Mammary epithelial cell (primary cell): Measurements from ENCODE around the gene TM2D3.

Experiments
- CTCF ChIP-seq, 2 donors: IDR thresholded peaks in 1 of 2; conservative IDR thresholded peaks in 1 of 2; 2 replicates each; pipeline ENCODE4 v1.5.1; 2011 to 2012; ENCODE audit warnings: inconsistent platforms in 2 of 2, low read length in 2 of 2, mild to moderate bottlenecking in 2 of 2, control low read depth in 1 of 2, low read depth in 1 of 2; ENCODE audit not compliant: insufficient read depth in 1 of 2; ENCODE audit errors: extremely low read depth in 1 of 2
- EZH2 ChIP-seq: IDR thresholded peaks from 2 replicates; pipeline ENCODE4 v1.6.1; 2012; ENCODE audit warnings: low read length, inconsistent platforms, borderline replicate concordance

GRCh38 chr15:101679806-101680205, 27.6 kb upstream of the TM2D3 start:
- TF ChIP-seq CTCF (conservative IDR thresholded peaks at IDR 0.05 in 1 of 2, IDR thresholded peaks at IDR 0.05 in 1 of 2; ENCODE audit: extremely low read depth in 1 of 2, insufficient read depth in 1 of 2, low read depth in 1 of 2, low read length in 2 of 2) (no peak), EZH2 (no peak)
